H9 (cell line): ENCODE results near the gene NRXN3. TPM values are rescaled to one million over a fixed set of nuclear protein-coding genes. Genes with fewer than 3 reads are reported as not detected.

Experiments
- DNase-seq: peaks from one replicate; pipeline ENCODE4 v3.0.0-alpha.2; 2017
- H2AFZ ChIP-seq: one replicate; pipeline ENCODE4 v1.6.1; 2013; ENCODE audit warnings: mild to moderate bottlenecking, low read length, control low read depth, moderate library complexity
- H2AK5ac ChIP-seq: 2 replicates; pipeline ENCODE4 v1.6.1; 2013; ENCODE audit warnings: low read length, control low read depth, mixed read lengths; ENCODE audit not compliant: insufficient read length
- H2BK120ac ChIP-seq: one replicate; pipeline ENCODE4 v1.6.1; 2013; ENCODE audit warnings: low read depth, mild to moderate bottlenecking, low read length, control low read depth, inconsistent platforms; ENCODE audit not compliant: poor library complexity, severe bottlenecking
- H2BK12ac ChIP-seq: 2 replicates; pipeline ENCODE4 v1.6.1; 2013; ENCODE audit warnings: low read length, control low read depth, mixed read lengths, low read depth; ENCODE audit not compliant: insufficient read length
- H2BK15ac ChIP-seq: 2 replicates; pipeline ENCODE4 v1.6.1; 2013; ENCODE audit warnings: low read depth, low read length, control low read depth
- H2BK20ac ChIP-seq: one replicate; pipeline ENCODE4 v1.6.1; 2013; ENCODE audit warnings: low read depth, mild to moderate bottlenecking, low read length, control low read depth, inconsistent platforms; ENCODE audit not compliant: poor library complexity, severe bottlenecking
- H2BK5ac ChIP-seq: 2 replicates; pipeline ENCODE4 v1.6.1; 2013; ENCODE audit warnings: low read length, control low read depth, mixed read lengths; ENCODE audit not compliant: insufficient read length
- H3K14ac ChIP-seq: 2 replicates; pipeline ENCODE4 v1.6.1; 2013; ENCODE audit warnings: low read length, control low read depth; ENCODE audit not compliant: insufficient read depth
- H3K18ac ChIP-seq: 2 replicates; pipeline ENCODE4 v1.6.1; 2013; ENCODE audit warnings: low read depth, mild to moderate bottlenecking, mixed read lengths, low read length, control low read depth; ENCODE audit not compliant: insufficient read length
- H3K23ac ChIP-seq: 2 replicates; pipeline ENCODE4 v1.6.1; 2013; ENCODE audit warnings: low read length, control low read depth, mixed read lengths, low read depth; ENCODE audit not compliant: insufficient read length
- H3K23me2 ChIP-seq: 2 replicates; pipeline ENCODE4 v1.6.1; 2013; ENCODE audit warnings: low read depth, mild to moderate bottlenecking, mixed read lengths, low read length, control low read depth; ENCODE audit not compliant: insufficient read length, poor library complexity, severe bottlenecking
- H3K27ac ChIP-seq: 2 replicates; pipeline ENCODE4 v1.5.1; 2013; ENCODE audit warnings: low read length, control low read depth, mixed read lengths, low read depth; ENCODE audit not compliant: insufficient read length
- H3K27me3 ChIP-seq: 2 replicates; pipeline ENCODE4 v1.6.1; 2013; ENCODE audit warnings: low read length, control low read depth, inconsistent platforms; ENCODE audit not compliant: insufficient read depth
- H3K4ac ChIP-seq: 2 replicates; pipeline ENCODE4 v1.6.1; 2013; ENCODE audit warnings: low read depth, mild to moderate bottlenecking, control low read depth, inconsistent platforms, low read length, moderate library complexity
- H3K4me1 ChIP-seq: 2 replicates; pipeline ENCODE4 v1.6.1; 2013; ENCODE audit warnings: low read length, control low read depth, inconsistent platforms; ENCODE audit not compliant: insufficient read depth
- H3K4me2 ChIP-seq: 2 replicates; pipeline ENCODE4 v1.6.1; 2013; ENCODE audit warnings: low read length, control low read depth, mixed read lengths; ENCODE audit not compliant: insufficient read length, insufficient read depth
- H3K56ac ChIP-seq: 2 replicates; pipeline ENCODE4 v1.6.1; 2013; ENCODE audit warnings: low read depth, mild to moderate bottlenecking, mixed read lengths, low read length, control low read depth; ENCODE audit not compliant: insufficient read length
- H3K79me1 ChIP-seq: 2 replicates; pipeline ENCODE4 v1.6.1; 2013; ENCODE audit warnings: low read depth, mild to moderate bottlenecking, moderate library complexity, low read length, control low read depth, inconsistent platforms; ENCODE audit not compliant: insufficient read depth, poor library complexity, severe bottlenecking
- H3K79me2 ChIP-seq: 2 replicates; pipeline ENCODE4 v1.6.1; 2013; ENCODE audit warnings: low read length, control low read depth, inconsistent platforms; ENCODE audit not compliant: insufficient read depth
- H3K9ac ChIP-seq: 2 replicates; pipeline ENCODE4 v1.6.1; 2013; ENCODE audit warnings: low read length, control low read depth, mixed read lengths; ENCODE audit not compliant: insufficient read length; ENCODE audit errors: extremely low read depth
- H3K9me3 ChIP-seq: one replicate; pipeline ENCODE4 v1.6.1; 2013; ENCODE audit warnings: low read depth, low read length, inconsistent platforms; ENCODE audit not compliant: control insufficient read depth
- H3T11ph ChIP-seq: one replicate; pipeline ENCODE4 v1.6.1; 2013; ENCODE audit warnings: mild to moderate bottlenecking, low read length, control low read depth, inconsistent platforms
- H4K20me1 ChIP-seq: one replicate; pipeline ENCODE4 v1.6.1; 2013; ENCODE audit not compliant: control insufficient read depth, insufficient read length, insufficient read depth
- H4K5ac ChIP-seq: 2 replicates; pipeline ENCODE4 v1.6.1; 2013; ENCODE audit warnings: low read depth, mild to moderate bottlenecking, mixed read lengths, low read length, control low read depth; ENCODE audit not compliant: insufficient read length
- H4K8ac ChIP-seq: replicated peaks from 2 replicates; pipeline ENCODE4 v1.6.1; 2013; ENCODE audit warnings: low read length, control low read depth, mixed read lengths, low read depth; ENCODE audit not compliant: insufficient read length
- H4K91ac ChIP-seq: 2 replicates; pipeline ENCODE4 v1.6.1; 2013; ENCODE audit warnings: low read depth, mild to moderate bottlenecking, moderate library complexity, mixed read lengths, low read length, control low read depth; ENCODE audit not compliant: insufficient read length
- H3K27ac Mint-ChIP-seq, 3 experiments: 2 replicates in 2 of 3; 3 replicates in 1 of 3; pipeline ENCODE4 v1.8.0; 2020 to 2021; ENCODE audit warnings: mixed read lengths in 3 of 3, mild to moderate bottlenecking in 1 of 3, moderate library complexity in 1 of 3
- H3K27me3 Mint-ChIP-seq: 2 replicates; pipeline ENCODE4 v1.8.0; 2021; ENCODE audit warnings: low read depth, mild to moderate bottlenecking, moderate library complexity, mixed read lengths
- H3K36me3 Mint-ChIP-seq, 3 experiments: 2 replicates in 2 of 3; 3 replicates in 1 of 3; pipeline ENCODE4 v1.8.0; 2020 to 2021; ENCODE audit warnings: low read depth in 3 of 3, mixed read lengths in 3 of 3; ENCODE audit not compliant: insufficient read depth in 1 of 3
- H3K4me1 Mint-ChIP-seq, 2 experiments: 2 replicates each; pipeline ENCODE4 v1.8.0; 2020; ENCODE audit warnings: mixed read lengths in 2 of 2
- H3K4me3 Mint-ChIP-seq, 2 experiments: 2 replicates in 1 of 2; 3 replicates in 1 of 2; pipeline ENCODE4 v1.8.0; 2020 to 2021; ENCODE audit warnings: mild to moderate bottlenecking in 2 of 2, mixed read lengths in 2 of 2, moderate library complexity in 1 of 2
- H3K9me3 Mint-ChIP-seq, 2 experiments: 2 replicates in 1 of 2; 3 replicates in 1 of 2; pipeline ENCODE4 v1.8.0; 2020; ENCODE audit warnings: mild to moderate bottlenecking in 2 of 2, mixed read lengths in 2 of 2, moderate library complexity in 1 of 2
- WGBS: extraction: QIAGEN DNeasy Blood & Tissue Kit; methylation state at CpG from one replicate; pipeline ENCODE4 v1.1.7; 2013; ENCODE audit warnings: missing lambda C conversion rate, low lambda C conversion rate, mixed read lengths; ENCODE audit not compliant: insufficient read length; ENCODE audit errors: extremely low coverage; 5-methylcytosine and 5-hydroxymethylcytosine counted together
- total RNA-seq: library from RNA; stranded (reverse); gene quantifications from 2 replicates; pipeline ENCODE4 v1.2.1, GENCODE V29; 2021
- TF ChIP-seq, protein P1 (sequence below): fragments of 200-600 bp; sonication (generic); conservative IDR thresholded peaks from 3 replicates; pipeline ENCODE4 v1.8.0; 2021; ENCODE audit warnings: antibody characterized with exemption, mild to moderate bottlenecking

NRXN3 gene
- total RNA-seq, 1 experiment from 2014 or later, result 1.8 TPM

DNA sequence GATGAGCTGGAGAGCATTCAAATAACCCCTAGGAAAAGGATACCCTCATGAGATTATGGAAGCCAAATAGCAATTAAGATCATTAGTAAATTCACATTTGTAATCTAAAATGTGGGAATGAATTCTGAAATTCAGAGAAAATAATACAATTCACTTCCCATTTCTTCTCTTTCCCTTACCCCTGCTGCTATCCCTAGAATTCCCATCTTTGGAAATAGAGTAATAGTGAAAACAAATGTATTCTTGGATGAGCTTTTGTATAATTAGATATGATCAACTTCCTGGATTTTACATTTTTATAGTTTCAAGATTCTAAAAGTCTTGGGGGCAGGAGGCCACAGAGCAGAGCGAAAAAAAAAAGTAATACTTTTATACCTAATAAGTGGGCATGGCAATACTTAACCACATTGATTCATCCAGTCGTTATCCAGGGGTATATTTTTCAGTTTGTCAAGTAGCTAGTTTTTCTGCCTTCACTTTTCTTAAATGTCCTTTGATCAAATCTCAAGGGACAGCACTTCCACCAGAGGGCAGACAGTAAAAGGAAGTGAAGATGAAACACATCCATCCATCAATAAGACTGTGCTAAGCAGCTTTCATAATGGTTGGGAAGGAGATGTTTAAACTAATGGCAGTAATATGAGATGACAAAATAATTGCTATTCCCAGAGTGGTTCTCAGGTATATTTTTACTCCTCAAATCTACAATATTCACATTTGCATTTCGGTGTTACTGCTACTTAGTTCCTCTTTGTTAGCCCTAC is 1639.9 kb downstream of the NRXN3 start:
- H3K4me3 Mint-ChIP-seq, result no peak overlapping the region
- Histone ChIP-seq H3K9ac (no peak overlapping the region), H2BK15ac (no peak overlapping the region), H2BK120ac (no peak overlapping the region), H3K23ac (no peak overlapping the region), H3K14ac (no peak overlapping the region), H4K91ac (no peak overlapping the region), H3K23me2 (no peaks in the 10 kb centered on the region), H2BK5ac (no peak overlapping the region), H3K4me1 (no peaks in the 10 kb centered on the region), H3K9me3 (no peaks in the 10 kb centered on the region), H3K79me1 (no peaks in the 10 kb centered on the region), H3K79me2 (no peaks in the 10 kb centered on the region), H4K8ac (no peak overlapping the region), H3K27me3 (no peaks in the 10 kb centered on the region), H3K4me2 (no peak overlapping the region), H2AK5ac (no peak overlapping the region), H3T11ph (no peak overlapping the region), H2BK20ac (no peak overlapping the region), H3K56ac (no peak overlapping the region), H4K20me1 (no peaks in the 10 kb centered on the region), H3K4ac (no peak overlapping the region), H4K5ac (no peak overlapping the region), H3K18ac (no peak overlapping the region), H3K27ac (no peak overlapping the region), H2AFZ (no peak overlapping the region), H2BK12ac (no peak overlapping the region)
- no peaks in the 10 kb centered on the region for H3K9me3 Mint-ChIP-seq
- H3K27ac Mint-ChIP-seq, result no peak overlapping the region
- DNase-seq, result no peak
- H3K36me3 Mint-ChIP-seq, result no peaks in the 10 kb centered on the region
- H3K27me3 Mint-ChIP-seq, result no peaks in the 10 kb centered on the region
- TF ChIP-seq, protein P1, sequence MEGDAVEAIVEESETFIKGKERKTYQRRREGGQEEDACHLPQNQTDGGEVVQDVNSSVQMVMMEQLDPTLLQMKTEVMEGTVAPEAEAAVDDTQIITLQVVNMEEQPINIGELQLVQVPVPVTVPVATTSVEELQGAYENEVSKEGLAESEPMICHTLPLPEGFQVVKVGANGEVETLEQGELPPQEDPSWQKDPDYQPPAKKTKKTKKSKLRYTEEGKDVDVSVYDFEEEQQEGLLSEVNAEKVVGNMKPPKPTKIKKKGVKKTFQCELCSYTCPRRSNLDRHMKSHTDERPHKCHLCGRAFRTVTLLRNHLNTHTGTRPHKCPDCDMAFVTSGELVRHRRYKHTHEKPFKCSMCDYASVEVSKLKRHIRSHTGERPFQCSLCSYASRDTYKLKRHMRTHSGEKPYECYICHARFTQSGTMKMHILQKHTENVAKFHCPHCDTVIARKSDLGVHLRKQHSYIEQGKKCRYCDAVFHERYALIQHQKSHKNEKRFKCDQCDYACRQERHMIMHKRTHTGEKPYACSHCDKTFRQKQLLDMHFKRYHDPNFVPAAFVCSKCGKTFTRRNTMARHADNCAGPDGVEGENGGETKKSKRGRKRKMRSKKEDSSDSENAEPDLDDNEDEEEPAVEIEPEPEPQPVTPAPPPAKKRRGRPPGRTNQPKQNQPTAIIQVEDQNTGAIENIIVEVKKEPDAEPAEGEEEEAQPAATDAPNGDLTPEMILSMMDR, result peak; percentile 58
- no peaks in the 10 kb centered on the region for H3K4me1 Mint-ChIP-seq
- no CpG with 5 or more reads among the region's 3 CpGs for whole genome bisulfite sequencing
